Frontal cortex (tissue), 4 donors: ENCODE results near the gene CCDC121. TPM values are rescaled to one million over a fixed set of nuclear protein-coding genes. Genes with fewer than 3 reads are reported as not detected.

Experiments
- DNase-seq, 2 donors: peaks; one replicate each; pipeline ENCODE4 v3.0.0; 2012; ENCODE audit warnings: low spot score in 2 of 2
- FAIRE-seq: peaks from 2 replicates; lab custom pipeline; 2012; peaks lifted over from hg19 to GRCh38; lab: Jason Lieb, UNC
- total RNA-seq: library from RNA; depleted of rRNA; stranded (reverse); fragments of >200 nt; gene quantifications from one replicate; pipeline ENCODE4 v1.2.3, GENCODE V29; 2014
- donor health status: control.
- donor health status: control.
- donor health status: control.

Gene CCDC121, protein sequence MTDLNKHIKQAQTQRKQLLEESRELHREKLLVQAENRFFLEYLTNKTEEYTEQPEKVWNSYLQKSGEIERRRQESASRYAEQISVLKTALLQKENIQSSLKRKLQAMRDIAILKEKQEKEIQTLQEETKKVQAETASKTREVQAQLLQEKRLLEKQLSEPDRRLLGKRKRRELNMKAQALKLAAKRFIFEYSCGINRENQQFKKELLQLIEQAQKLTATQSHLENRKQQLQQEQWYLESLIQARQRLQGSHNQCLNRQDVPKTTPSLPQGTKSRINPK
- total RNA-seq, result 3.7 TPM

DNA sequence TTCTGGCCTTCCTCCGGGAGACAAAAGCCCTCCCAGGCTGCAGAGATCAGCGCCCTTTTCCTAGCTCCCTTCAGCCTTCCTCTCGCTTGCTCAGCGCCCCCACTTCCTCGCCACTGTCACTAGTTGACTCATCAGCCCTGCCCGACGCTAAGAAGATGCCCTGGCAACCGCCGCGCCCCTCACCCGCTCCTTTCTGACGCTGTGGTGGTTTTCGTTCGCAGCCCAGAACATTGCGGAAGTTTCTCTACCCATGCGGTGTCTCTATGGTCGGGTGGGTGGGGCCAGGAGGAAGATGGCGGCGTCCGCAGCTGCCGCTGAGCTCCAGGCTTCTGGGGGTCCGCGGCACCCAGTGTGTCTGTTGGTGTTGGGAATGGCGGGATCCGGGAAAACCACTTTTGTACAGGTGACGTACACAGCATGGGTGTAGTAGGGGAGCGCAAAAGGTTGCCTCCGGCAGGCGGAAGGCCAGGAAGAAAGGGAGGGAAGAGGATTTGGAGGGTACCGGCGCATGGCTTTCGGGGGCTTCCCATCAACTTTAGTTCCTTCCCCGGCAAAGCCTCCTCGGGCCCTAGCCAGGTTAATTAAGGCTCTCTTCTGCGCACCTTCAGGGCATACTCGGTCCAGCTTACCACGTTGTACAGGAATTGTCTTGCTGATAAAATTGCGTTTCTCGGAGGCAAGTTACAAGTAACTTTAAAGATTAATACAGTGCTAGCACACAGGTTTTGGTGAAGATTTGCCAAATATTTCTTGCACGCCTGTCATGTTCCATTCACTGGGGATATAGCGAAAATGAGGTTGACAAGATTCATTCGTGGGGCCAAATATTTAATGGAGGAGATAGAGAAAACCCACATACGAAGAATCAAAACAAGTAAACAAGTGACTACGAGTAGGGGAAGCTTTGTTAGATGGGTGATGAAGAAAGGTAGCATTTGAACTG, at the start of gene CCDC121, which contains the start of gene GPN1:
Gene CCDC121, minus strand, starts transcription at position 246 of the 943 bp plus-strand sequence. CDS start 1,213 bp downstream, outside the sequence.
Gene GPN1, plus strand, starts transcription at position 284 of the 943 bp plus-strand sequence. Its CDS starts 9 bp downstream, at position 293.
- FAIRE-seq (no peak), DNase-seq (peak; percentile 53 to 82)

DNA sequence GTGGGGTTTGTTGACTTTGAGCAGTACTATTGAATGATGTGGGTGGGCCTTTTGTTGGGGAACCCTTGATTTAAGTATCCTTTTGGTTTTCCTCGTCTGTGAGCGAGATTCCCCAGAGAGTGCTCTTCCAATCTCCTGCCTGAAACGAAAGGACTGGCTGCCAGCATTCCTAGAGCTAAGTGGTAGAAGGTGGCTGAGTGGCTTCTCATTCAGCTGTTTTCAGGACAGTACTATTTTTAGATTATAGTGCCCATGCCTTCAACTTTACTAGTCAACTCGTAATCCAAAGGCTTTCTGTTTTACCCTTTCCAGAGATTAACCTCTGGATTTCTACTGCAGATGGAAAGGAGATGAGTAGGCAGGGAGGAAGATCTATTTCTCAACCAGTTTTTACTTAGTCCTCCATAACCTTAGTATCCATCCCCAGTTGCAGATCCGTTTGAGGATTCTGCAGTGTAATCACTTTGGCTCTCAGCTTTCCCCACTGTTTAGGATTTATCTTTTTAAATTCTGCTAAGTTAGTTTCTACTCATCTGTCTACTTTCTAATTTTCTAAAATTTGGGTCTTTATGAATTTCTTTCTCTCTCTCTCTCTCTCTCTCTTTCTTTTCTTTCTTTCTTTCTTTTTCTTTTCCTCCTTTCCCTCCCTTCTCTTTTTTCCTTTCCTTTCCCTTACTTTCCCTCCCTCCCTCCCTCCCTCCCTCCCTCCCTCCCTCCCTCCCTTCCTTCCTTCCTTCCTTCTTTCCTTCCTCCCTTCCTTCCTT, 44.1 kb upstream of the CCDC121 start:
- no peak for FAIRE-seq
- no peak for DNase-seq

DNA sequence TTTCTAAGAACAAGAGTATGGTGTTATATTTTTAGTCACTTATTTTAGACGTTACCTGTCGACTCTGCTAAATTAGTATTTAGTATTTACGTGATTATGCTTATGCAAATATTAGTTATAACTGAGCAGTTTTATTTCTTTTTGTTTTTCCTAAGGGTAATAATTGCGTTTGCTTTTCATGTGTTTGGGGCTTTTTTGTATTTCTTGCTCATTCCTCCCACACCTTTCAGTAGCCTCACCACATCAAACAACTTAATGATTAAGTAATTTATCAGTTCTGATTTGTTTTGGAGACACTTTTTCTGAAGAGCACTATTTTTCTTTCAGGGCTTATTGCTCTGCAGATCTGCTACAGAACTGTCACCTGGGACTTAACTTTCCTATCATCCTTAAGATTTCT, 42.4 kb upstream of the CCDC121 start:
- DNase-seq, result no peak
- no peak for FAIRE-seq

DNA sequence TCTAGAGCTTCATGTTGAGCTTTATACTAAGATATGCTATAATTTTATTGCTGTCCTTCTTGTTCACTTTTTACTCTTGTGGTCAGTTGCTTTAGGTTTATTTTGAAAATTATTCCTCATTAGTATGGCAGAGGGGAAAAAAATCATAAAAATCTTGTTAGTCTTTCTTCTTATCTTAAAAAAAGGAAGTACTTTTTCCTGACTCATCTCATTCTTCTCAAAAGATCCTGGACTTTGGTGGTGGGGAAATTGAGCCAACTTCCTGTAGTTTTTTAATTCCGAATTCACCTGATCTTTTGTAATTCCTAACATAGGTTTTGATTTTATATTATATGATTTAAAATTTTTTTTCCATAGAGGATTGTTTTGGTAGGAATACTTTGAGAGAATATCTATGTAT, 38.6 kb upstream of the CCDC121 start:
- FAIRE-seq (no peak), DNase-seq (no peak)

DNA sequence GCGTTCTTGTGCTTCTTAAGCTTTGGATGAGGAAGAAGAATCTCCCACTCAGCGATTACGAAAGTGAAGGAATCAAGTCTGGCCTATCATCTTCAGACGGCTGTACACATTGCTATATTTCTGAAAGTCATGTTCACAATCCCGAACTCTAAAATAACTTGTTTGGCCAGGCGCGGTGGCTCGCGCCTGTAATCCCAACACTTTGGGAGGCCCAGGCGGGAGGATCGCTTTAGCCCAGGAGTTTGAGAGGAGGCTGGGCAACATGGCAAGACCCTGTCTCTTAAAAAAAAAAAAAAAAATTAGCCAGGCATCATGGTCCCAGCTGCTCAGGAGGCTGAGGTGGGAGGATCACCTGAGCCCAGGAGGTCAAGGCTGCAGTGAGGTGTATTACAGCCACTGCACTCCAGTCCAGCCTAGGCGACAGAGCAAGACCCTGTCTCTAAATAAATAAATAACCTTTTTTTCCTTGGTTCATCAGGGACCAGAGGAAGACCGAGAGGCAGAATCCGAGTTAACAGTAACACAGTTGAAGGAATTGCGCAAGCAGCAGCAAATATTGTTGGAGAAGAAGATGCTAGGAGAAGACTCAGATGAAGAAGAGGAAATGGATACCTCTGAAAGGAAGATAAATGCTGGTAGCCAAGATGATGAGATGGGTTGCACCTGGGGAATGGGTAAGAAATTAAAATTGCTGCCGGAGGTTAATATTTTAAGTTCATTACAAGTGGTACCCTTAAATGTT, 36.0 kb upstream of the CCDC121 start:
- FAIRE-seq (no peak), DNase-seq (no peak)

DNA sequence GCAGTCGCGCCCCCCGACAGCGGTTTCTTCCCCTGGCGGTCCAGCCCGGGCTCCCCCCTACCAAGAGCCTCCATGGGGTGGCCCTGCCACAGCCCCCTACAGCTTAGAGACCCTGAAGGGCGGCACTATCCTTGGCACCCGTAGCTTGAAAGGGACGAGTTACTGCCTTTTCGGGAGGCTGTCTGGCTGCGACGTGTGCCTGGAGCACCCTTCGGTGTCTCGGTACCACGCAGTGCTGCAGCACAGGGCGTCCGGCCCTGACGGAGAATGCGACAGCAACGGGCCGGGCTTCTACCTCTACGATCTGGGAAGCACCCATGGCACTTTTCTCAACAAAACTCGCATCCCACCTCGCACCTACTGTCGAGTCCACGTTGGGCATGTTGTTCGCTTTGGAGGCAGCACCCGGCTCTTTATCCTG, 35.4 kb upstream of the CCDC121 start:
- DNase-seq (no peak), FAIRE-seq (no peak)

DNA sequence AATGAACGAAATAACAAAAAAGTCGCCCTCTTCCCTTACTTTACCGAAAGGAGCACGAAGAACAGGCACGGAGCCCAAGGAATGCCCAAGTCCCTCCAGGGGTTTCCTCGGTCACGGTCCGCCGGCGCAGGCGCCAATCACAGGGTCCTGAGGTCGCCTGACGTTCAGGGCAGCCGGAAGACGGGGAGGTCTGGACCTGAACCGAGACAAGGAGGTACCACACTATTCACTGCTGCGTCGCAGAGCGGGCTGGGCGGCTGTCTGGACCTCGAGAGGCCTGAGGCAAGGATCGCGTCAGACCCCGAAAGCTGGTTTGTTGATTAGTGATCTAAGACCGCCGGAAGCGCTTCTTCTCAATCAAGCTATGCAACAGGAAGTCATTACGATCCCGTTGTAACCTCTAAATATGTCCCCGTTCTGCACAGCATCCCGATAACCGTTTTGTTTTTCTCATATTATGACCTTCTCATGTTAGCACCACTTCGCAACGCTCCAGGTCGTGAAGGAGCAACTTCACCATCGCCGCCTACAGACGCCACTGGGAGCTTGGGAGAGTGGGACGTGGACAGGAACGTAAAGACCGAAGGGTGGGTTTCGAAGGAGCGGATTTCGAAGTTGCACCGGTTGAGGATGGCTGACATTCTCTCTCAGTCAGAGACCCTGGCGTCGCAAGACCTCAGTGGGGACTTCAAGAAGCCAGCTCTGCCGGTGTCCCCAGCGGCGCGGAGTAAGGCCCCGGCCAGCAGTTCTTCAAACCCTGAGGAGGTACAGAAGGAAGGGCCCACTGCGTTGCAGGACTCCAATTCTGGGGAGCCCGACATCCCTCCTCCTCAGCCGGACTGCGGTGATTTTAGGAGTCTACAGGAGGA, 34.7 kb upstream of the CCDC121 start, which contains the start of the genes SLC4A1AP and SUPT7L:
Gene SLC4A1AP, plus strand, starts transcription at position 605 of the 869 bp plus-strand sequence. Its CDS starts 26 bp downstream, at position 631.
Gene SUPT7L, minus strand, starts transcription at position 330 of the 869 bp plus-strand sequence. CDS start 1,422 bp downstream, outside the sequence.
- FAIRE-seq (no peak), DNase-seq (peak; percentile 52 to 63)

DNA sequence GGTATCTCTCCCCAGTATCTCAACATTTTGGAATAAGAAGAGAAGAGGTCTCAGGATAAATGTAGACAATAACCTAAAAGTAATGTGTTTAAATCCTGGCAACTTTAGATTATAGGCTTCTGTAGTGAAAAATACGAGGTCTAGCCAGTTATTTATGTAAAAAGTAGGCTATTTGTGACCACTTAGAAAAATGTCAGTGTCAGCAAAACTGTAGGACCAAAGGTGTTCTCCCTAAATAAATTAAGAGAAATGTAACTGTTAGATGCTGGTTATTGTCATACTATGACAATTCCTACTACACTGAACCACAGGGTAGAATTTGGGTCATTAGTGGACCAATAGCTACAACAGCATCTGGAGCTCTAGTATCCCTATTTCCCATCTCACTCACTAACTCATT, 32.6 kb upstream of the CCDC121 start:
- DNase-seq (no peak), FAIRE-seq (no peak)

DNA sequence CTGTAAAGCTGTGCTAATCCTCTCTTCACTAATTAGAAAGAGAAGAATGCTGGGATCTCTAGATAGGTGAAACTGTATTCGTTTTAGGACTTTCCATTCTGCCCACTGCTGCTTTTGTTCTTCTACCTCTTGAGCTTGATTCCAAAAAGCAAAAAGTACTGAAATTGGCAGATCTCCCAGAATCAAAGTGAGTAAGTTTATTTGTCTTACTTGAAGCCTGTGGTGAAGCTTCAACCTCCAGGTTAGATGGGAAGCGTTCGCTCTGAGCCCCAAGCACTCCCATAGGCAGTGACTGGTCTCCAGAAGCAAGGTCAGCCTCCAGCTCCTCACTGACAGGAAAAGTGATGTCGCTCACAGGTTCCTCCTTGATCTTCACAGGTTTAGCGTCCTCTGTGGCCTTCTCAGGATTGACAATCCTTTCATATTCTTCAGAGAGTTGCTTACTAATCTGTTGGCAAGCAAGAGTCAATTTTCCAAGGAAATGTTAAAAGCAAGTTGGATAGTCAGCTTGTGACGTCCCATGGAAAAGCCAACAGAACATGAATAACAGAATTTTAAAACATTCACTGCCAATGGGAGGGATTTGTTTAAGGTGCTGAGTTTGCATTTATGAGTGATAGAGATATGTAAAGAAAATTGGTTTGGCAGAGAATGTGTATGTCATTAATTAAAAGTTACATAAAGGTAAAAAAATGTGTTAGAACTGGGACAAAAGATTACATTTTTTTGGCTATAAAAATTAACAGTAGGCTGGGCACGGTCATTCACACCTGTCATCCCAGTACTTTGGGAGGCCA, 26.5 kb upstream of the CCDC121 start:
- FAIRE-seq, result no peak
- no peak for DNase-seq

DNA sequence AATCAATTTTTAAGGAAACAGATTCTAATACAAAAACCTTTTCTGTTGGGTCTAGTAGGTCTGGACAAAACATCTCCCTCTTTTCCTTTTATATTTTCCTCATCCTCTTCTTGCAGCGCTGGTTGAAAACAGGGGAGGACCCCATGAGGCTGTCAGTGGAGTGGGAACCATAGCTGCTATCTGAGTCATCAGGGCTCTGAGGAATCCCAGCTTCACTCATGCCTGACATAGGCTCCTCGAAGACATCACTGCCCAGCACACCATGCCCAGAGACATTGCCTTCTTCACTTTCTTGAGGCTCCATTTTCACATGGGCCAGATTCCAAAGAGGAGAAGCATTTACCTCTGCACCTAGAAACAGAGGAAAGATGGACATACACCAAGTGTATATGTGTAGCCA, 24.6 kb upstream of the CCDC121 start:
- FAIRE-seq (no peak), DNase-seq (no peak)

DNA sequence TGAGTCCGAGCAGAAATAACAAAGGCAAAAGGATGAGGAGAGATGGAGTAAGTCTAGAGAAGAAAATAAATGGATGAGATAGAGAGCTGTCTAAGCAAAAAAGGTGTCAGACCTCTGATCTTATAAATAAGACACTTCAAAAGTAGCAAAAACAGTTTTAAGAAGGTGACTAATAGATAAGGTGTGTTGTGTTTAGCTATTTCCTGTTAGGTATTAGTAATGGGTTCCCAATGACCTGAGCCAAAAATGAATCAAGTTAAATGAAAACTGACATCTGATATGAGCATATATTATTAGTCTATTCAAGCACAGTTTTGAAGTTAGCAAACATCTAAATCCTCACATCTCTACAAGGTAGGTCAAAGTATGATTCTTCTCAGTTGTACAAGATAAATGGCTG, 24.0 kb upstream of the CCDC121 start:
- no peak for FAIRE-seq

DNA sequence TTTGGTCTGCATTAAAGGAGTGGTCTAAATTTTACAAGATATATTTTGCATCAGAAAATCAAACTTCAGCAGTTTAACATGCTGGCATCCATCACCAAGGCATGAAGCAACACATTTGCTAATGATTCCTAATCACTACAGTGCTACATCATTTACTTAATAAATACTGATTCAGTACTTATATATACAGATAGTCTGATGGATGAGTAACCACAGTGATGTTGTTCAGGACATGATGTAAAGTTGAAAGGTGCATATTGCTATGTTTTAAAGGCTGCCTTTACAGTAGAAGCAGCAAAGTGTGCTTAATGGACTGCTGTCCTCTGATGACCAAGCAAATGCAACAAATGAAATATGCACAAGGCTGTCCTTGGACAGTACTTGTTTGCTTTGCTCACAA, 23.5 kb upstream of the CCDC121 start:
- no peak for DNase-seq
- FAIRE-seq, result no peak

More for the DNA sequence above, 24.0 kb upstream of the CCDC121 start:
- DNase-seq, result no peak

DNA sequence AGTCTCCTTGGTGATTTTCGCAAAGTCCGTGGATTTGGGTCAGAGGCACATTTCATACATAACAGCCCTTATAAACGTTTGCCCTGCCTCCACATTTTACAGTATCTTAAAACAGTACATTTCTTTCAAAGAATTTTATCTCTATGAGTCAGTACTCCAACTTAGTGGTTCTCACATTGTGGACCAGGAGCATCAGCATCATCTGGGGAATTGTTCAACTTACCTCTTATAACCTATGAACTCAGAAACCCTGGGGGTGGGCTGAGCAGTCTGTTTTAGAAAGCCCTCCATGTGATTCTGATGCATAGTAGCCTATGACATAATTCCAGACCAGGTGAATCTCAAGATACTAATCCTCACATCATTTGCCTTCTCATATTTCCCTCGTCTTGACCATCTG, 22.2 kb upstream of the CCDC121 start:
- DNase-seq (no peak), FAIRE-seq (no peak)

DNA sequence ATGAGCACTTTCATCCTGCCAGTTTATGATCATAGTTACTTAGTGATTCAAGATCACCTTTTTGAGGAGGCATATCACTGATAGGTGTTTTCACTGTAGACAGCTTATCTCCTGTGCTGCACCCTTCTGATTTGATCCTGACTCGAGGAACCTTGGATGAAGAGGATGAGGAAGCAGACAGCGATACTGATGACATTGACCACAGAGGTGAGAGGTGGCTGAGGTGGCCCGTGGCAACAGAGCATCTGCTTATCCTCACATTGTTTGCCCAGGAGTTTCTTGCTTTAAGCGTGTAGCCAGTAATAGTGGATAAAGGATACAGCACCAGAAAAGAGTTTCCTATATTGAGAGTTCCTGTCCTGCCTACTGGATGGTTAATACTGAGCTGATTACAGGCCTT, 18.9 kb upstream of the CCDC121 start:
- FAIRE-seq (no peak), DNase-seq (no peak)

DNA sequence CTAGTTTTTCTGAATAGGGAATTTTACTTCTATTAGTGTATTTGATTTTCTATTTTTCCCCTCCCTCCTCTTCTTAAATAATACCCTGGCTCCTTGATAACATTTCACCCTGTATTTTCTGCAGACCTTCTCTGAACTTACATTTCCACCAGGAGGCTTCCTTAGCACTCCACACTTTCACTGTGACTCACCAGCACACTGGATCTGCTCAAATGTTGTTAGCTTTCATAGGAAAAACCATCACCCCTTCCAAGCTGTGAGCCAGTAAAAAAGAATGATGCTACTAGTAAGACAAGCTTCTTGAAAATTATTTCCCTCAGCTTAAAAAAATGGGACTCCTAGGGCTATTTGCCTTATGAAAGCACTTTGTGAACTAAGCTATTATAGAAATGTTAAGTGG, 18.5 kb upstream of the CCDC121 start:
- no peak for DNase-seq
- no peak for FAIRE-seq

DNA sequence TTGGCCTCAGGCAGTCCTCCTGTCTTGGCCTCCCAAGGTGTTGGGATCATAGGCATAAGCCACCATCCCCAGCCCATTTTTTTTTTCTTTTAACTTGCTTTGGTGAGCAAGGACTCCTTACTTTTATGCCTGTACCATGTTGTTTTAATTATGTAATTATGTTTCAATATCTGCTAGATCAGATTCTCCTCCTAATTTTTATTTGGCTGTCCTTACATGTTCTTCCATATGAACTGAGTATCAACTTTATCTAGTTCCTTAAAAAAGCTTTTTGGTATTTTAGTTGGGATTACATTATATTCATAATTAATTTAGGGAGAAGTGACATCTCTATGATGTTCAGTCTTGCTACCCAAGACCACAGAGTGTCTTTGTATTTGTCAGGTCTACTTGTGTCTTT, 16.4 kb upstream of the CCDC121 start:
- DNase-seq (no peak), FAIRE-seq (no peak)

DNA sequence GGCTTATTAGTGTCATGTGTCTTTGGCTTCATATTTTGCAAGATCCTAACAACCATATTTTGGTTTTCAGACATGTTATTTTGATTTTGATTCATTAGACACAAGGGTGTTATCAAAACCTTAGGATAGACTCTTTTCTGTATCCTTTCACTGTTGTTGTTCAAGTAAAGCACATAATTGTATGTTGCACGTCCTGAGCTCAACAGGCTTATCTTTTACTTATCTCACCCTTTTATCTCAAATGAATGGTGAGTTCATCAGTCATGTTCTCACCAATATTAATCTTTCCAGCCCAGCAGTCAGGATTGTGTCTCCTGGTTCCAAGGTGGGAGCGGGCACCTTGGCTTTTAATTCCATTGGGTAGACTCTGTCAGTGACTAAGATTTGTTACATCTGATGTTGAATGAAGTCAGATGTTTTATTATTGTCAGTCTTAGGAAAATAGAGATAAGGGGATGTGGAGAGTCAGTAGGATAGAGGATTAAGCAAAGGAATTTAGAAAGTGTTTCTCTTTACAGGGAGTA, 12.0 kb upstream of the CCDC121 start:
- no peak for FAIRE-seq
- DNase-seq, result no peak
